ENCODE results near the gene OR52H1. TPM values are rescaled to one million over a fixed set of nuclear protein-coding genes. Genes with fewer than 3 reads are reported as not detected.

The OR52H1 gene
- total and polyA plus RNA-seq, 2 of the 4 experiments (the other 2 are of a cell fraction) = 0.18 TPM; not detected in 1

DNA sequence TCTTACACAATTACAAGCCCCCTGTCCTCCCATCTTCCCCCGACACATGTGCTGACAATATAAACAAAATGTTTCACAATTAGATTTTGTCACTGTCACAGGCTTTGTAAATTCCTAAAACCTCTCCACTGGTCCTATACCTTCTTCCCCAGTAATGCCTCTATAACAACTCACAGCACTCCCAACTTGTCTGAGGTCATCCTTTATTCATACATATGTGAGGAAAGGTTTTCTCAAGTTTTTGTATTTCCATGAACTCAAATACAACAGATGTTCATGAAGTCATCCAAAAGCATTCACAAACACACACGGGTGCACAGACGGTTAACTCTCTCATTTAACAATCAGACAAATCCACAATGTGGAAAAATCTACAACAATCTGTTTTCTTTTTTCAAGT lies 1.9 kb downstream of the OR52H1 start:
- no peak overlapping the region for H4K8ac ChIP-seq (ENCODE audit: low read depth in 2 of 2, low read length in 2 of 2)
- H3K4ac ChIP-seq (ENCODE audit: low read depth, low read length) = no peak overlapping the region
- intact Hi-C loops (cut with micrococcal nuclease) (no loop called here), in situ Hi-C loops (cut with MboI; ENCODE audit: low sequenced_read_pairs) (no loop called here), dilution Hi-C loops (cut with HindIII; ENCODE audit: low sequenced_read_pairs, unreplicated experiment) (no loop called here)
- H3K79me1 ChIP-seq (ENCODE audit: low read depth in 1 of 2, low read length in 2 of 2) = no peaks in the 10 kb centered on the region
- H3K56ac ChIP-seq (ENCODE audit: extremely low read depth, insufficient read depth, low read length) = no peak overlapping the region
- H4K5ac ChIP-seq (ENCODE audit: low read depth, low read length) = no peak overlapping the region
- H3K9me3 ChIP-seq (ENCODE audit: control insufficient read depth, insufficient read depth, low read length) = no peaks in the 10 kb centered on the region
- peak; percentile 88 for DNase-seq
- no peak overlapping the region for H3K23ac ChIP-seq (ENCODE audit: low read depth, low read length)
- H3K9ac ChIP-seq (ENCODE audit: low read depth, low read length) = no peak overlapping the region
- 22% methylated on average over 1 of the region's 3 CpGs; no CpG with 5 or more reads in 1 of the 2 experiments for WGBS, 2 experiments (ENCODE audit: extremely low coverage in 2 of 2, insufficient read length in 1 of 2)
- H3K36me3 ChIP-seq (ENCODE audit: control insufficient read depth, insufficient read depth, low read length) = no peaks in the 10 kb centered on the region
- no peaks in the 10 kb centered on the region for H3K4me1 ChIP-seq (ENCODE audit: control insufficient read depth, insufficient read depth, low read length)
- no peak overlapping the region for H2AFZ ChIP-seq (replicated peaks; ENCODE audit: low read length, poor library complexity)
- no peak overlapping the region for H3K4me3 ChIP-seq (ENCODE audit: insufficient read depth, low read depth, low read length)
- H4K91ac ChIP-seq (ENCODE audit: insufficient read depth, low read depth, low read length) = no peak overlapping the region
- no peak overlapping the region for H2AK9ac ChIP-seq (replicated peaks; ENCODE audit: low read depth, low read length, poor library complexity)
- H2BK120ac ChIP-seq (ENCODE audit: low read depth, low read length) = no peak overlapping the region
- no peak overlapping the region for H3K14ac ChIP-seq (replicated peaks; ENCODE audit: low read depth, low read length)
- H3K4me2 ChIP-seq (ENCODE audit: low read depth, low read length) = no peak overlapping the region
- H2AK5ac ChIP-seq (ENCODE audit: low read depth, low read length) = no peak overlapping the region
- H4K20me1 ChIP-seq (ENCODE audit: insufficient read depth, low read length) = no peaks in the 10 kb centered on the region
- H2BK20ac ChIP-seq (ENCODE audit: low read depth, low read length) = no peak overlapping the region
- ChIA-PET CTCF (no interaction called here), POLR2A (ENCODE audit: unreplicated experiment) (no interaction called here)
- H3K9me1 ChIP-seq (ENCODE audit: insufficient read depth, low read length) = no peaks in the 10 kb centered on the region
- peak; percentile 70 for ATAC-seq (ENCODE audit: low read depth)
- H3K18ac ChIP-seq (ENCODE audit: low read depth, low read length) = no peak overlapping the region
- no TSS peak for BruUV-seq (replicated peaks)
- no peak overlapping the region for H3K27ac ChIP-seq (ENCODE audit: insufficient read depth, low read length)
- H2BK15ac ChIP-seq (ENCODE audit: low read depth, low read length) = no peak overlapping the region
- peak; percentile 49 for TF ChIP-seq CEBPB (IDR thresholded peaks at IDR 0.05; ENCODE audit: low read depth, low read length)
- TF ChIP-seq SMC3 (IDR thresholded peaks at IDR 0.05; ENCODE audit: low read depth, low read length) = no peak
- no peak overlapping the region for H2BK5ac ChIP-seq (ENCODE audit: low read depth, low read length, poor library complexity, severe bottlenecking)
- H3K27me3 ChIP-seq (ENCODE audit: control insufficient read depth, insufficient read depth, low read length) = no peaks in the 10 kb centered on the region

Measured in IMR-90 (cell line).